Activated naive CD4-positive, alpha-beta T cell treated with anti-CD3 and anti-CD28 coated beads, Interleukin-2, amount 50 U/mL, for 16 hours (primary cell): Measurements from ENCODE around the gene TREML4.

Experiments used
- DNase-seq: peaks from one replicate; pipeline ENCODE4 v3.0.0-alpha.2; 2020

Gene TREML4

GRCh38 chr6:41288030-41288753, 60.0 kb downstream of the TREML4 start:
- DNase-seq: no peak
